Measurements from ENCODE around the gene RNASEH2C. TPM values are rescaled to one million over a fixed set of nuclear protein-coding genes. Genes with fewer than 3 reads are reported as not detected.
A peak's percentile ranks its signal among the peaks of the same experiment; 100 is the strongest.
"Not testable (repeated sequence)": the region's sequence is repeated elsewhere in the genome, so short reads cannot be mapped to it uniquely, and the experiment has no call there.

Gene RNASEH2C
- 50.6 and 52.2 TPM in 2 replicates for polyA plus RNA-seq (2013)

DNA sequence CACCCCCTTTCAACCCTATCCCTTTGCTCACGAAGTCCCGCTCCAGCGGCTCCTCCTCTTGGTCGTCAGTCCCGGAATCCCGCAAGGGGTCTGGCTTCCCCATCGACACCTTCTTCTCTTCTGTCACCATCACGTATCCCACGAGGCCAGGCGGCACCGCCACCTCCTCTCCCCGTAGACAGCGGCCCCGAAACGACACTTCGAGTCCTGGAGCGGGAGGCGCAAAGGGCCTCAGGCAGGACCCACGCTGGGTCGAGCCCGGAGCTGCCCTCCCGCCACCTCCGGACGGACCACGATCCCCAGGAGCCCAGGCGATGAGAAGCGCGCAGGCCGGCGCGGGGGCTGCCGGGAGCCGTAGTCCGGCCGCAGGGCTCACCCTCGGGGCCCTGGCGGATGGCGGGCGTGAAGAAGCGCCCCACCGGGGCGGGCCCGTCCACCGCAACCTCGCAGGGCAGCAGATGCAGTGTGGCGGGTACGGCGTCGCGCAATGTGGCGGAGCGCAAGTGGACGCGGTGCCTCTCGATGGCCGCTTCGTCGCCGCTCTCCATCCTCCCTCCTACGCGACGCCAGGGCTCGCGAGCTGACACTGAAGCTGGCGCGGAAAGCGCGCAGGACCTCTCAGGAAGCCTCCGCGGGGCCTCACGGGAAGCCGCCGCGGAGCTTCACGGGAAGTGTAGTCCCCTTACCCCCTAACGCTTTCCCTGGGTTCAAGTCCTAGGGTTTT, at the start of gene RNASEH2C:
TSS of gene RNASEH2C (minus strand) at position 588 of the 724 bp plus-strand sequence. CDS start at position 548, 40 bp downstream.
- Histone ChIP-seq H2BK5ac (ENCODE audit: low read depth, low read length, poor library complexity) (peak within 1 kb of the TSS; percentile 56), H3K79me2 (ENCODE audit: control insufficient read depth, insufficient read depth, low read length, poor library complexity) (peaks cover 2% of the 10 kb centered on the region), H3K79me1 (ENCODE audit: low read length) (peaks cover 6% of the 10 kb centered on the region), H3K4me3 (ENCODE audit: low read depth, low read length) (peak within 1 kb of the TSS; percentile 98), H2BK12ac (ENCODE audit: low read length) (no peak within 1 kb of the TSS), H3K4ac (ENCODE audit: low read depth, low read length) (peak within 1 kb of the TSS; percentile 18), H3K4me2 (ENCODE audit: low read length) (peak within 1 kb of the TSS; percentile 62), H3K14ac (ENCODE audit: low read length) (peak within 1 kb of the TSS; percentile 82), H2AK5ac (ENCODE audit: low read length) (no peak within 1 kb of the TSS), H2BK120ac (ENCODE audit: insufficient read depth, low read length, poor library complexity) (peak within 1 kb of the TSS; percentile 56), H3K18ac (ENCODE audit: low read length) (peak within 1 kb of the TSS; percentile 70), H3K23ac (ENCODE audit: low read length) (no peak within 1 kb of the TSS), H3K9me3 (ENCODE audit: insufficient read depth, low read depth, low read length) (peaks cover 1% of the 10 kb centered on the region), H4K8ac (ENCODE audit: low read depth, low read length) (peak within 1 kb of the TSS; percentile 88), H3K36me3 (ENCODE audit: control insufficient read depth in 1 of 2, insufficient read depth in 2 of 2, low read length in 2 of 2) (peaks cover 31 to 35% of the 10 kb centered on the region in 2 experiments), H2AFZ (ENCODE audit: insufficient read depth, low read length, poor library complexity) (peak within 1 kb of the TSS; percentile 78), H3K9ac (ENCODE audit: low read length) (peak within 1 kb of the TSS; percentile 95), H3K4me1 (ENCODE audit: control insufficient read depth in 1 of 2, insufficient read depth in 2 of 2, low read length in 2 of 2) (peaks cover 3 to 6% of the 10 kb centered on the region in 2 experiments), H3K27ac (ENCODE audit: low read depth, low read length) (peak within 1 kb of the TSS; percentile 72), H3K27me3 (ENCODE audit: insufficient read depth, low read length) (no peaks in the 10 kb centered on the region), H4K12ac (ENCODE audit: low read depth, low read length) (peak within 1 kb of the TSS; percentile 45), H4K91ac (ENCODE audit: low read depth, low read length) (peak within 1 kb of the TSS; percentile 63)
- WGBS (ENCODE audit: extremely low coverage, insufficient coverage, insufficient read length), result no CpG with 5 or more reads among the region's 76 CpGs
- DNase-seq, result peak; percentile 78 to 87

DNA sequence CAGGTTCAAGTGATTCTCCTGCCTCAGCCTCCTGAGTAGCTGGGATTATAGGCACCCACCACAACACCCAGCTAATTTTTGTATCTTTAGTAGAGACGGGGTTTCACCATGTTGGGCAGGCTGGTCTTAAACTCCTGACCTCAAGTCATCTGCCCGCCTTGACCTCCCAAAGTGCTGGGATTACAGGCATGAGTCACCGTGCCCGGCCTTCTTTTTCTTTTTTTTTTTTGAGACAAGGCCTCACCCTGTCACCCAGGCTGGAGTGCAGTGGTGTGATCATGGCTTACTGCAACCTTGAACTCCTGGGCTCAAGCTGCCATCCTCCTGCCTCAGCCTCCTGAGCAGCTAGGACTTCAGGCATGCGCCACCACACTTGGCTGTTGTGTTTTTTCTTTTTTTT, 47.2 kb upstream of the RNASEH2C start:
- peak; percentile 58 to 62 for DNase-seq
- not testable (repeated sequence) for H3K79me2 ChIP-seq (ENCODE audit: control insufficient read depth, insufficient read depth, low read length, poor library complexity); H3K4me3 ChIP-seq (ENCODE audit: low read depth, low read length); H4K8ac ChIP-seq (ENCODE audit: low read depth, low read length); H2AK5ac ChIP-seq (ENCODE audit: low read length); H3K36me3 ChIP-seq (ENCODE audit: control insufficient read depth in 1 of 2, insufficient read depth in 2 of 2, low read length in 2 of 2); H3K4me2 ChIP-seq (ENCODE audit: low read length); H3K9me3 ChIP-seq (ENCODE audit: insufficient read depth, low read depth, low read length); H3K27ac ChIP-seq (ENCODE audit: low read depth, low read length); H3K79me1 ChIP-seq (ENCODE audit: low read length); H3K4ac ChIP-seq (ENCODE audit: low read depth, low read length); H2BK5ac ChIP-seq (ENCODE audit: low read depth, low read length, poor library complexity); H2BK12ac ChIP-seq (ENCODE audit: low read length); H3K4me1 ChIP-seq (ENCODE audit: control insufficient read depth in 1 of 2, insufficient read depth in 2 of 2, low read length in 2 of 2); H2BK120ac ChIP-seq (ENCODE audit: insufficient read depth, low read length, poor library complexity); H3K9ac ChIP-seq (ENCODE audit: low read length); H4K12ac ChIP-seq (ENCODE audit: low read depth, low read length); H3K23ac ChIP-seq (ENCODE audit: low read length); H2AFZ ChIP-seq (ENCODE audit: insufficient read depth, low read length, poor library complexity); H4K91ac ChIP-seq (ENCODE audit: low read depth, low read length); H3K14ac ChIP-seq (ENCODE audit: low read length); H3K18ac ChIP-seq (ENCODE audit: low read length); H3K27me3 ChIP-seq (ENCODE audit: insufficient read depth, low read length)
- no CpG with 5 or more reads among the region's 5 CpGs for WGBS (ENCODE audit: extremely low coverage, insufficient coverage, insufficient read length)

GRCh38 chr11:65767406-65767805, 46.8 kb upstream of the RNASEH2C start:
- Histone ChIP-seq H3K36me3 (ENCODE audit: control insufficient read depth in 1 of 2, insufficient read depth in 2 of 2, low read length in 2 of 2) (no peaks in the 10 kb centered on the region), H2AK5ac (ENCODE audit: low read length) (no peak overlapping the region), H2BK5ac (ENCODE audit: low read depth, low read length, poor library complexity) (no peak overlapping the region), H2AFZ (ENCODE audit: insufficient read depth, low read length, poor library complexity) (no peak overlapping the region), H3K4me2 (ENCODE audit: low read length) (no peak overlapping the region), H3K23ac (ENCODE audit: low read length) (no peak overlapping the region), H3K4ac (ENCODE audit: low read depth, low read length) (no peak overlapping the region), H3K14ac (ENCODE audit: low read length) (no peak overlapping the region), H4K12ac (ENCODE audit: low read depth, low read length) (no peak overlapping the region), H3K9me3 (ENCODE audit: insufficient read depth, low read depth, low read length) (no peaks in the 10 kb centered on the region), H4K91ac (ENCODE audit: low read depth, low read length) (no peak overlapping the region), H4K8ac (ENCODE audit: low read depth, low read length) (no peak overlapping the region), H3K79me1 (ENCODE audit: low read length) (no peaks in the 10 kb centered on the region), H3K27ac (ENCODE audit: low read depth, low read length) (no peak overlapping the region), H2BK120ac (ENCODE audit: insufficient read depth, low read length, poor library complexity) (no peak overlapping the region), H3K4me1 (ENCODE audit: control insufficient read depth in 1 of 2, insufficient read depth in 2 of 2, low read length in 2 of 2) (no peaks in the 10 kb centered on the region), H3K27me3 (ENCODE audit: insufficient read depth, low read length) (no peaks in the 10 kb centered on the region), H3K4me3 (ENCODE audit: low read depth, low read length) (no peak overlapping the region), H3K9ac (ENCODE audit: low read length) (no peak overlapping the region), H2BK12ac (ENCODE audit: low read length) (no peak overlapping the region), H3K18ac (ENCODE audit: low read length) (no peak overlapping the region), H3K79me2 (ENCODE audit: control insufficient read depth, insufficient read depth, low read length, poor library complexity) (no peaks in the 10 kb centered on the region)
- DNase-seq, result peak in 1 of 2 donors; percentile 98
- WGBS (ENCODE audit: extremely low coverage, insufficient coverage, insufficient read length), result no CpG with 5 or more reads among the region's 10 CpGs

DNA sequence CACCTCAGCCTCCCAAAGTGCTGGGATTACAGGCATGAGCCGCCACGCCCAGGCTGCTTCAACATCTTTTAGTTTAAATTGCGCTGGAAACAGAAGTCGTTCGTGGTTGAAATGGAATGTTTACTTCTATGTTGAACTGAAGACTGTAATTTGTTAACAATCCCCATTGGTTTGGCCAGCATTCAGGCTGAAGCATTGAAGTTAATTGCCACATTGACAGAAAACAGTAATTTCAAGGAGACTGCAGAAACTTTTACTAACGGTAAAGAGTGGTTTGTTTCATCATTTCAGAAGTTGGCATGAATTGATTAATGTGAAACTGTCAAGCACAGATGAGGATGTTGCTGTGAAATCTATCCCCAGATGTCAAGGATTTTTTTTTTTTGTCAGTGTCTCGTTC, 45.9 kb upstream of the RNASEH2C start:
- H4K91ac ChIP-seq (ENCODE audit: low read depth, low read length), result no peak overlapping the region
- H4K8ac ChIP-seq (ENCODE audit: low read depth, low read length), result no peak overlapping the region
- no peak overlapping the region for H3K4ac ChIP-seq (ENCODE audit: low read depth, low read length)
- no peak overlapping the region for H2BK120ac ChIP-seq (ENCODE audit: insufficient read depth, low read length, poor library complexity)
- no peak overlapping the region for H3K23ac ChIP-seq (ENCODE audit: low read length)
- H3K36me3 ChIP-seq (ENCODE audit: control insufficient read depth in 1 of 2, insufficient read depth in 2 of 2, low read length in 2 of 2), result no peaks in the 10 kb centered on the region
- no peak overlapping the region for H3K14ac ChIP-seq (ENCODE audit: low read length)
- no peak overlapping the region for H3K9ac ChIP-seq (ENCODE audit: low read length)
- no peak overlapping the region for H3K4me2 ChIP-seq (ENCODE audit: low read length)
- DNase-seq, result peak in 1 of 2 donors; percentile 64
- no peak overlapping the region for H2AFZ ChIP-seq (ENCODE audit: insufficient read depth, low read length, poor library complexity)
- H3K27me3 ChIP-seq (ENCODE audit: insufficient read depth, low read length), result no peaks in the 10 kb centered on the region
- no peak overlapping the region for H3K4me3 ChIP-seq (ENCODE audit: low read depth, low read length)
- no peak overlapping the region for H2AK5ac ChIP-seq (ENCODE audit: low read length)
- H3K79me2 ChIP-seq (ENCODE audit: control insufficient read depth, insufficient read depth, low read length, poor library complexity), result no peaks in the 10 kb centered on the region
- WGBS (ENCODE audit: extremely low coverage, insufficient coverage, insufficient read length), result no CpG with 5 or more reads among the region's 7 CpGs
- no peaks in the 10 kb centered on the region for H3K9me3 ChIP-seq (ENCODE audit: insufficient read depth, low read depth, low read length)
- no peak overlapping the region for H2BK12ac ChIP-seq (ENCODE audit: low read length)
- no peak overlapping the region for H3K18ac ChIP-seq (ENCODE audit: low read length)
- no peaks in the 10 kb centered on the region for H3K79me1 ChIP-seq (ENCODE audit: low read length)
- H3K27ac ChIP-seq (ENCODE audit: low read depth, low read length), result no peak overlapping the region
- no peak overlapping the region for H2BK5ac ChIP-seq (ENCODE audit: low read depth, low read length, poor library complexity)
- no peaks in the 10 kb centered on the region for H3K4me1 ChIP-seq (ENCODE audit: control insufficient read depth in 1 of 2, insufficient read depth in 2 of 2, low read length in 2 of 2)
- H4K12ac ChIP-seq (ENCODE audit: low read depth, low read length), result no peak overlapping the region

All from trophoblast cell (in vitro differentiated cells and primary cell).